Thymus (tissue), 11 donors: ENCODE results near the gene EEF1E1. TPM values are rescaled to one million over a fixed set of nuclear protein-coding genes. Genes with fewer than 3 reads are reported as not detected.

Source experiments
- DNase-seq, 9 donors: peaks; one replicate each; pipeline ENCODE4 v3.0.0-alpha.2; 2013; ENCODE audit warnings: low spot score in 9 of 9, low read depth in 6 of 9, missing footprints in 1 of 9
- H3K27ac ChIP-seq, 2 donors: one replicate each; pipeline ENCODE4 v1.5.1; 2013; ENCODE audit warnings: control low read depth in 1 of 2, low read depth in 1 of 2, low read length in 1 of 2, mild to moderate bottlenecking in 1 of 2, moderate library complexity in 1 of 2
- H3K27me3 ChIP-seq, 2 donors: one replicate each; pipeline ENCODE4 v1.5.1; 2013; ENCODE audit warnings: low read length in 1 of 2; ENCODE audit not compliant: control insufficient read depth in 2 of 2, insufficient read depth in 1 of 2
- H3K36me3 ChIP-seq, 2 donors: one replicate each; pipeline ENCODE4 v1.5.1; 2013; ENCODE audit warnings: low read length in 1 of 2, mild to moderate bottlenecking in 1 of 2, moderate library complexity in 1 of 2; ENCODE audit not compliant: control insufficient read depth in 2 of 2, insufficient read depth in 2 of 2
- H3K4me1 ChIP-seq, 2 donors: one replicate each; pipeline ENCODE4 v1.5.1; 2013; ENCODE audit warnings: low read length in 2 of 2; ENCODE audit not compliant: control insufficient read depth in 2 of 2, insufficient read depth in 2 of 2
- H3K4me3 ChIP-seq, 2 donors: one replicate each; pipeline ENCODE4 v1.5.1; 2013; ENCODE audit warnings: low read length in 2 of 2, control low read depth in 1 of 2, mild to moderate bottlenecking in 1 of 2
- H3K9me3 ChIP-seq, 2 donors: one replicate each; pipeline ENCODE4 v1.5.1; 2013; ENCODE audit warnings: low read length in 1 of 2, mild to moderate bottlenecking in 1 of 2; ENCODE audit not compliant: control insufficient read depth in 2 of 2, insufficient read depth in 1 of 2
- WGBS: extraction: QIAGEN DNeasy Blood & Tissue Kit; methylation state at CpG from one replicate; pipeline ENCODE4 v1.1.7; 2013; 5-methylcytosine and 5-hydroxymethylcytosine counted together
- polyA plus RNA-seq: library from polyadenylated mRNA; stranded (reverse); fragments of 200-250 nt; gene quantifications from one replicate; pipeline ENCODE4 v1.2.3, GENCODE V29; 2013
- total RNA-seq: library from RNA; stranded (reverse); fragments of 120-200 nt; gene quantifications from one replicate; pipeline ENCODE4 v1.2.4, GENCODE V29; 2013
- donor health status: healthy.

Gene EEF1E1
- total and polyA plus RNA-seq, 2 donors = 34.0 to 48.2 TPM

DNA sequence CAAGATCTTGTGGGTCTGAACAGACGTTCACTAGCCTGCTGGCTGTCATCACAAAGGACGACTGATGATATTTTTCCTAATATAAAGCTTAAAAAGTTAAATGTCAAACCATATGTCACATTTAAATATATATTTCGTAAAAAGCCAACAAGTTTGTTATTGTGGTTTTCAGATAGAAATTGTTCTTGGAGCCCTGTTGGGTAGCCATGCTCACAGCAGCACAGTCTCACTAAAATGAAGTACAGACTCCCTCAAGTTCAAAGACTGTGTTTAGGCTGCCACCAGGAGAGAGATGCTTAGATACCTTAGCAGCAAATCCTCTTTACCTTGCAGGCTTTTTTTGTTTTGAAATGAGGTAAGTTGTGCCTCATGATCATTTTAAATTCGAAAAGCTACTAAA lies 17.8 kb downstream of the EEF1E1 start:
- WGBS = 73% methylated on average over 4 of the region's 4 CpGs
- Histone ChIP-seq H3K27me3 (no peaks in the 10 kb centered on the region), H3K4me3 (no peak overlapping the region), H3K9me3 (no peaks in the 10 kb centered on the region), H3K36me3 (peaks cover 19 to 43% of the 10 kb centered on the region in 2 donors), H3K4me1 (no peaks in the 10 kb centered on the region), H3K27ac (no peak overlapping the region)
- no peak for DNase-seq

DNA sequence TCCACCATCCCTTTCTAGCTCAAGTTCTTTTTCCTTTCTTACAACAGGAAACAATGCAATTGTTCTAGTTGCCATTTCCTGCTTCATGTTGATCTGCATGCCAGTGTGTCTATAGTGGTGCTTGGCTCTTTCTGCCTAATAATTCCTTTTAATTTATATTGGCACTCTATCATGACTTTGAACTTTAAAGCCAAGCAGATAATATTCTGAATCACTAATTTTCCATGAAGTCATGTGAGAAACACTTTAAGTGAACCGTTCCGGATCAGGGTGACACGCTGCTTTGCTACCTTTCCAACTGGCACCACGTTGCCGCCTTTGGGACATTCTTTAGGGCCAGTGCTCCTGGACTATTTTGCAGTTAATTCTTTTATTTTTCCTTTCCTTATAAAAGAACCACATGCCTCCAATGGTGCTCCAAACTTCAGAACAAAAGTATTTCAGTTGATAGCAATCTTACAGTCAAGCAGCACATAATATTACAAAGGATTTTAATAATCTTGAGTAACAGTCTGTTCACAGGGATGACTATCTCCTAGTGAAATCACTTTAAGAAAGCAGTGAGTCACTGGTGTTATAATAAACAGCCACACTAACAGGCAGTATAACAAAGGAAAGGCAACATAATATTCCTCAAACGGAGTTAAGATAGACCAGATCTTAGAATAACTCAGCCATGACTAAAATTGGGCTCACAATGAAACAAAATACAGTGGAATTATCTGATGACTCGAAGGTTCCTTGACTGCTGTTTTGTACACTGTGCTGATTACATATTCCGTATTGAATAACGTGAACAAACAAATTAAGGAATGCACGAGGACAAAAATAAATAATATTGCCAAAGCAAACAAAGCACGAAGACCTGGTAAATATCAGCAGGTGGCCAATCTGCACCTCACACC lies 19.1 kb downstream of the EEF1E1 start:
- H3K4me1 ChIP-seq = no peaks in the 10 kb centered on the region
- H3K4me3 ChIP-seq = no peak overlapping the region
- no peak for DNase-seq
- WGBS = 86% methylated on average over 11 of the region's 11 CpGs
- H3K9me3 ChIP-seq = no peaks in the 10 kb centered on the region
- no peak overlapping the region for H3K27ac ChIP-seq
- no peaks in the 10 kb centered on the region for H3K27me3 ChIP-seq
- peaks cover 8 to 31% of the 10 kb centered on the region in 2 donors for H3K36me3 ChIP-seq

DNA sequence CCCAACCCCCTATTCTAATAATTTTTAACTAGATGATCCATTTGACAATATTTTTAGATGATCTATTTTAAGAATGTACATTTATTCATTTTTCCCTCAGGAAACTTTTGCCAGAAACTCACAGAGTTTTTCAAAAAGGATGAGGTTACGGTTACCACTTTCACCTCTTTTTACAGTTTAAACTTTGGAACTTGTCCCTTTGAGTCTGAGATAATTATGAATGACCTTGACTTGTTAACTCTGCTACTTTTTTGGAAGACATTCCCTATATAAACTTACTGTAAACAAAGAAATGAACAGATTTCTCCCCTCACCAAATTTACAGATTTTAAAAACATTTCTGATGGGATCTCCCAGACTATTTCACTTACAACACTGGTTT lies 19.8 kb downstream of the EEF1E1 start:
- H3K4me1 ChIP-seq = no peaks in the 10 kb centered on the region
- no peak overlapping the region for H3K4me3 ChIP-seq
- H3K27ac ChIP-seq = no peak overlapping the region
- peaks cover 1 to 26% of the 10 kb centered on the region in 2 donors for H3K36me3 ChIP-seq
- DNase-seq = no peak
- 99% methylated on average over 1 of the region's 1 CpG for WGBS
- H3K9me3 ChIP-seq = no peaks in the 10 kb centered on the region
- no peaks in the 10 kb centered on the region for H3K27me3 ChIP-seq

DNA sequence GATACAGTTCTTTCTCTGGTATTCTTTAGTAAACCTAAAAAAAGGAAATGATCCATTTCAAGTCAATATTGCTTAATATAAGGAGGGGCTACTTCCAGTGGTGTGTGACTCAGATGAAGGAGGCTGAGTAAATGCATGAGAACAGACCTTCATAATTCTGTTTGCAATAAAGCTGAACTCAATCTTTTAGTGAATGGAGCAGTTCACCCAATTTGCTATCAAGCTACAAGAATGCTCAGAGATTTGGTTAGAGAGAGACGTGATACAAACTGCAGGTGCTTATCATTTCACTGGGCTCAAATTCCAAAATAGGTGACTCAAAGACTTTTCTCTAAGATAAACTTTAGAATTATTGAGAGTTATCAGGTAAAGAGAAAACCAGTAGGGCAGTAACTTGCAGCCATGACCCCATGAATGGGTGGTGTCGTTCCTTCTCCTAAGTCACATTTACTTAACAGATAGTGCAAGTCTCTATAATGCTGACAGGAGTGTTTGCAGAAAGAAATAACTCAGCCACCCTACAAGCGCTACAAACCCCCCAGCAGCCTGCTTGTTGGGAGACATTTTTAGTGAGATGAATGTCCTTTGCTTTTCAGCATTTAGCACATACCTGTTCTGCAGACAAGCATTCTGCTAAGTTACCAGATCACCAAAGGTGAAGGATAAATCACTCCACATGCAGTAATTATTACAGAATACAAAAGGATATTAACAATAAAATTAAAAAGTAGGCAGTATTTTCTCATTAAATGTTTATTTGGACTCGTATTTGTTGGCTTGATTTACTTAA lies 21.8 kb downstream of the EEF1E1 start:
- Histone ChIP-seq H3K27me3 (no peaks in the 10 kb centered on the region), H3K36me3 (peaks cover 0 to 12% of the 10 kb centered on the region in 2 donors), H3K4me1 (no peaks in the 10 kb centered on the region), H3K9me3 (no peaks in the 10 kb centered on the region), H3K27ac (no peak overlapping the region), H3K4me3 (no peak overlapping the region)
- no peak for DNase-seq
- 97% methylated on average over 4 of the region's 4 CpGs for WGBS

DNA sequence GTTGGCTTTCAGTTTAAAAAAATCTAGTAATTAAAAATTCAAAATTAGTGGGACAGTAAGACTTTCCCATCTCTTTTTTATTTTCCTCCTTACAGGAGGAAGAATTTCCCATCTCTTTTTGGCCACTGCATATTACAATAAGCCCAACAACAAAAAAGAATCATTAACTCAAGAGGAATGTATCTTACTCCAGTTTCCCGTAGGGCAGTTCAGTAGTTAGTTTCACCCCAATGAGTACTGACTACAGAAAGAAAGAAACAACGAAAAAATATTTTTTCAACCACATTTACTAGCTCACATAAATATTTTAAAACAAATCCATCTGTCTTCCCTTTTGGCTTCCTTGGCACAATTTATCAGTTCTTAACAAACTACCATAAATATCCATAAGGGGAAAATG lies 23.2 kb downstream of the EEF1E1 start:
- Histone ChIP-seq H3K9me3 (no peaks in the 10 kb centered on the region), H3K4me3 (no peak overlapping the region), H3K27me3 (no peaks in the 10 kb centered on the region), H3K4me1 (no peaks in the 10 kb centered on the region), H3K27ac (no peak overlapping the region), H3K36me3 (peaks cover 0 to 12% of the 10 kb centered on the region in 2 donors)
- no peak for DNase-seq
- WGBS = 99% methylated on average over 2 of the region's 2 CpGs

DNA sequence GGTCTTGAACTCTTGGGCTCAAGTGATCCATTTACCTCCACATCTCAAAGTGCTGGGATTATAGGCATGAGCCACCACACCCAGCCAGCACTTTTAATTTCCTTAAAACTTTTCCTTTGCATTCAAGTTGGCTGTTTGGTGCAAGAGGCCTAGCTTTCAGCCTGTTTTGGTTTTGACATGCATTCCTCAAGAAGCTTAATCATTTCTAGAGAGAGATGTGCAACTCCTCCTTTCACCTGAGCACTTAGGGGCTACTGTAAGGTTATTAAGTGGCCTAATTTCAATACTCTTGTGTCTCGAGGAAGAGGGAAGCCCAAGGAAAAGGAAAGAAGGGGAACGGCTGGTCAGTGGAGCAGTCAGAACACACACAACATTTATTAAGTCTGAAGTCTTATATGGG lies 24.4 kb downstream of the EEF1E1 start:
- peaks cover 0 to 5% of the 10 kb centered on the region in 2 donors for H3K36me3 ChIP-seq
- H3K27me3 ChIP-seq = no peaks in the 10 kb centered on the region
- no peaks in the 10 kb centered on the region for H3K9me3 ChIP-seq
- WGBS = 96% methylated on average over 2 of the region's 2 CpGs
- H3K4me1 ChIP-seq = no peaks in the 10 kb centered on the region
- no peak for DNase-seq
- H3K4me3 ChIP-seq = no peak overlapping the region
- H3K27ac ChIP-seq = no peak overlapping the region

DNA sequence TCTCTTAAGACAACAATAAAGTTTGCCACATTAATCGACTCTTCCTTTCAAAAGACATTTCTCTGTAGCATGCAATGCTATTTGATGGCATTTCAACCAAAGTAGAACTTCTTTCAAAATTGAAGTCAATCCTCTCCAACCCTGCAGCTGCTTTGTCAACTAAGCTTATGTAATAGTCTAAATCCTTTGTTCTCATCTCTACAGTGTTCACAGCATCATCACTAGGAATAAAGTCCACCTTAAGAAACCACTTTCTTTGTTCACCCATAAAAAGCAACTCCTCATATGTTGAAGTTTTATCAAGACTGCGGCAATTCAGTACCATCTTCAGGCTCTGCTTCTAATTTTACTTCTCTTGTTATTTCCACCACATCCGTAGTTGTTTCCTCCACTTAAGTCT lies 26.6 kb downstream of the EEF1E1 start:
- H3K27ac ChIP-seq = no peak overlapping the region
- no peaks in the 10 kb centered on the region for H3K9me3 ChIP-seq
- 66% methylated on average over 3 of the region's 3 CpGs for WGBS
- no peaks in the 10 kb centered on the region for H3K4me1 ChIP-seq
- DNase-seq = peak in 2 of 9 donors; percentile 9 to 27
- no peaks in the 10 kb centered on the region for H3K27me3 ChIP-seq
- peaks cover 0 to 5% of the 10 kb centered on the region in 2 donors for H3K36me3 ChIP-seq
- no peak overlapping the region for H3K4me3 ChIP-seq

DNA sequence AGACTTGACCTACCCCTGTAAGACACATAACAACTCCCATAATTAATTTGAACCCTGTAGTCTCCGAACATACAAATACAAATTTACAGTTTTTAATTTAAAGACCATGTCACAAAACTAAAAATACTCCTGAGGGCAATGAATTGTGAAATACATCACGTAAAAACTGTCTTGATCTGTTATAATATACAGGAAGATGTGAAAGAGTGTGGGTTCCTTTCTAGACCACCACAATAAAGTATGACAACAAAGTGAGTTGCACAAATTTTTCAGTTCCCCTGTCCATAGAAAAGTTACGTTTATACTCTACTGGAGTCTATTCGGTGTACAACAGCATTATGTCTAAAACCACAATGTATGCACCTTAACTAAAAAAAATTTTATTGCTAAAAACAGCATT lies 27.2 kb downstream of the EEF1E1 start:
- DNase-seq = no peak
- WGBS = 74% methylated on average over 4 of the region's 4 CpGs
- no peaks in the 10 kb centered on the region for H3K27me3 ChIP-seq
- no peaks in the 10 kb centered on the region for H3K4me1 ChIP-seq
- H3K36me3 ChIP-seq = peaks cover 0 to 2% of the 10 kb centered on the region in 2 donors
- no peak overlapping the region for H3K27ac ChIP-seq
- no peak overlapping the region for H3K4me3 ChIP-seq
- H3K9me3 ChIP-seq = no peaks in the 10 kb centered on the region

DNA sequence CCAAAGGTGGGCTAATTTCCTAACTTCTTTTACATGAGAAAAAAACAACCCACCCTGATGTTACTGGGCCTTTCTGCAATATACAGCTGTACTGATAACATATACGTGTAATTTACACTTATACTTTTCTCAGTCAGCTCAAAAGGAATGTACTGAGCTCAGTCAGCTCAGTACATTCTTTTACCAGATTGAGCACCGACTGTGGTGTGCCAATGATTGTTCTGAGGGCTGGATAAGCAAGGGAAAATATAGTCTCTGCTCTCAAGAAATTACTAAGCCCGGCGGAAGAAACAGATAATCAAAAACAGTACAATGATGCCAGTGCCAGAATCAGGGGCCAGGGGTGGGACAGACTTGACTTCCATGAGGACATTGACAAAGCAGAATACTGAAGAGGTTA lies 28.1 kb downstream of the EEF1E1 start:
- Histone ChIP-seq H3K4me1 (no peaks in the 10 kb centered on the region), H3K9me3 (no peaks in the 10 kb centered on the region), H3K36me3 (peaks cover 0 to 1% of the 10 kb centered on the region in 2 donors), H3K27ac (no peak overlapping the region), H3K27me3 (no peaks in the 10 kb centered on the region), H3K4me3 (no peak overlapping the region)
- no peak for DNase-seq
- WGBS = 96% methylated on average over 4 of the region's 4 CpGs
